ENCODE data around the gene ZBTB8OS.

Gene ZBTB8OS

DNA sequence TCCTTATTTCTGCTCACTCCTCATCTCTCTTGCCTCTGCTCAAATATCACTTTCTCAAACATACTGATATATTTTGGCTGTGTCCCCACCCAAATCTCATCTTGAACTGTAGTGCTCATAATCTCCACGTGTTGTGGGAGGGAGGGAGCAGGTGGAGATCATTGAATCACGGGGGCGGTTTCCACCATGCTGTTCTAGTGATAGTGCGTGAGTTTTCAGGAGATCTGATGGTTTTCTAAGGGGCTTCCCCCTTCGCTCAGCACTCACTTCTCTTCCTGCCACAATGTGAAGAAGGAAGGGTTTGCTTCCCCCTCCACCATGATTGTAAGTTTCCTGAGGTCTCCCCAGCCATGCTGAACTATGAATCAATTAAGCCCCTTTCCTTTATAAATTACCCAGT is 26.6 kb downstream of the ZBTB8OS start:
- peaks cover 11% of the 10 kb centered on the region for H3K4me1 ChIP-seq (ENCODE audit: control insufficient read depth, insufficient read depth, low read length)
- no peak for DNase-seq (ENCODE audit: low read depth)

DNA sequence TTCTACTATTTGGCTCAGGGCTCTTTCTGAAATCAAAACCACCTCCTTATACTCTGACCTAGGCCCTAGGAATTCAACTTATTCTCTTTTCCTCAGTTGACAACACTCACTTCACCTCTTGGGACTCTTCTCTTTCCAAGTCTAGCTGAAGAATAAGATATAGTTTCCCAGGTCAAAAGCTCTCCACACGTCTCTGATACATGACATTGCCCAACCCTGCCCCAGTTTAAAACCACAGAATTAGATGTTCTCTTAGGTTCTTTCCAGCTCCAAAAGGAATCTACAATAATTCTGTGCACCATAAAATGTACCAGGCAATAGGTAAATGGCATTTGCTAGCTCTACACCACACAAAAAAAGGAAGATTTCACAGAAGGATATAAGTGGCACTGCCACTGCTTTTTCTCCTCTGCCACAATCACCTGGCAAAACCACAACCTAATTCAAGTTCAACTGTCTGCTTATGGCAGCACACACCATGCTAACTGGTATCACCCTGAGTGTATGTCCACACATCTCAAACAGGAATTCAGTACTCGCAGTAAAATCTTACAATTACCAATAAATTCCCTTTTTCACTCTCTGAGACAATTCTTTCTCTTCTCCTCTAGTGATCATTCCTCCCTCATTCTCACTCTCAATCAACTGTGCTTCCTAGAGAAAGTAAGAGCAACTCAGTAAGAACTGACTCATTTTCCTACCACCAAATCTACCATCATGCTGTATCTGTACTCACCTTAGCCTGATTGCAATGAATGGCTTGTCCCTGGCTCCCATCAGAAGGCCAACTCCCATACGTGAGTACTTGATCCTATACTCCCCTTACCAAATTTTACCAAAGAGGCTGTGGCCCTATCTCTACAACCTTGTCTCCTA is 27.3 kb downstream of the ZBTB8OS start:
- H3K4me1 ChIP-seq (ENCODE audit: control insufficient read depth, insufficient read depth, low read length), result peaks cover 11% of the 10 kb centered on the region
- peaks cover 15% of the 10 kb centered on the region for H3K36me3 ChIP-seq (ENCODE audit: control insufficient read depth, insufficient read depth, low read length, severe bottlenecking)
- H3K27me3 ChIP-seq (replicated peaks; ENCODE audit: control insufficient read depth, insufficient read depth, low read length), result no peaks in the 10 kb centered on the region
- H3K4me3 ChIP-seq (ENCODE audit: low read length), result no peak overlapping the region
- peak; percentile 9 for DNase-seq (ENCODE audit: low read depth)
- H3K9me3 ChIP-seq (ENCODE audit: control insufficient read depth, low read length), result no peaks in the 10 kb centered on the region
- H3K9ac ChIP-seq (ENCODE audit: low read length), result peak overlapping the region; percentile 12

More for the DNA sequence above, 26.6 kb downstream of the ZBTB8OS start:
- Histone ChIP-seq H3K9me3 (ENCODE audit: control insufficient read depth, low read length) (no peaks in the 10 kb centered on the region), H3K27me3 (replicated peaks; ENCODE audit: control insufficient read depth, insufficient read depth, low read length) (no peaks in the 10 kb centered on the region), H3K36me3 (ENCODE audit: control insufficient read depth, insufficient read depth, low read length, severe bottlenecking) (peaks cover 15% of the 10 kb centered on the region), H3K9ac (ENCODE audit: low read length) (no peak overlapping the region), H3K4me3 (ENCODE audit: low read length) (no peak overlapping the region)

DNA sequence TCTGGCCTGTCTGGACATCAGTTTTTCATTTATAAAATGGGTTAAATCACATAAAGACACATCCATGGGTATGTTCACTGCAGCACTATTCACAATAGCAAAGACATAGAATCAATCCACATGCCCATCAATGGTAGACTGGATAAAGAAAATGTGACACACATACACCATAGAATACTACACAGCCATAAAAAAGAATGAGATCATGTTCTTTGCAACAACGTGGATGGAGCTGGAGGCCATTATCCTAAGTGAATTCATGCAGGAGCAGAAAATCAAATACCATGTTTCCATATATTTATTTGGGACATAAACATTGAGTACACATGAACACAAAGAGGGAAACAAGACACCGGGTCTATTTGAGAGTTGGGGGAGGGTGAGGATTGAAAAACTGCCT is 28.1 kb downstream of the ZBTB8OS start:
- H3K9me3 ChIP-seq (ENCODE audit: control insufficient read depth, low read length), result no peaks in the 10 kb centered on the region
- no peak overlapping the region for H3K9ac ChIP-seq (ENCODE audit: low read length)
- DNase-seq (ENCODE audit: low read depth), result no peak
- no peaks in the 10 kb centered on the region for H3K27me3 ChIP-seq (replicated peaks; ENCODE audit: control insufficient read depth, insufficient read depth, low read length)
- H3K36me3 ChIP-seq (ENCODE audit: control insufficient read depth, insufficient read depth, low read length, severe bottlenecking), result peaks cover 8% of the 10 kb centered on the region
- H3K4me3 ChIP-seq (ENCODE audit: low read length), result no peak overlapping the region
- peaks cover 11% of the 10 kb centered on the region for H3K4me1 ChIP-seq (ENCODE audit: control insufficient read depth, insufficient read depth, low read length)

DNA sequence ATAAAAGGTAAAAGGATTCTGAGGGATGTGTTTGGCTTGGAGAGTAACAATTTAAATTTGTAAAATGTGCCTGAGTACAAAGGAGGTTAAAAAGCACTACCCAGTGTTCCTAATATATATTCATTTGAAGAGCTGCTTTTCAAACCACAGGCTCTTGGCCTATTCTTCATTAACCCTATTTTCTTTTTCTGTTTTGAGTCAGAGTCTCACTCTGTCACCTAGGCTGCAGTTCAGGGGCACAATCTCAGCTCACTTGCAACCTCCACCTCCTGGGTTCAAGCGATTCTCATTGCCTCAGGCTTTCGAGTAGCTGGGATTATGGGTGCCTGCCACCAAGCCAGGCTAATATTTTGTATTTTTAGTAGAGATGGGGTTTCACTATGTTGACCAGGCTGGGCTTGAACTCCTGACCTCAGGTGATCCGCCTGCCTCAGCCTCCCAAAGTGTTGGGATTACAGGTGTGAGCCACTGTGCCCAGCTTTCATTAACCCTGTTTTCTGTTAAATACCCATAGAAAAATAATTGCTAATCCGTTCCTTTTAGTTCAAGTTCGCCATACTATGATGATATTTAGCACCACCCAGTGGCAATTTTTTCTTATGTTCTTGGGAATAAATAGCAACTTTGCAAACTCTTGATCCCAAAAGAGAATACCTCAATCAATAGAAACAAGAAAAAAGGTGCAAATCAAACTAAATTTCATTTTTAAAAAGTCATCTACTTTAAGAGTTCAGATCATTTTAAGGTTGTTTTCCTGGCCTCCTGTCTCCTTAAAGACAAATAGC is 30.5 kb downstream of the ZBTB8OS start:
- H3K4me1 ChIP-seq (ENCODE audit: control insufficient read depth, insufficient read depth, low read length), result peaks cover 11% of the 10 kb centered on the region
- H3K9ac ChIP-seq (ENCODE audit: low read length), result no peak overlapping the region
- no peaks in the 10 kb centered on the region for H3K27me3 ChIP-seq (replicated peaks; ENCODE audit: control insufficient read depth, insufficient read depth, low read length)
- peaks cover 4% of the 10 kb centered on the region for H3K36me3 ChIP-seq (ENCODE audit: control insufficient read depth, insufficient read depth, low read length, severe bottlenecking)
- DNase-seq (ENCODE audit: low read depth), result peak; percentile 33
- H3K4me3 ChIP-seq (ENCODE audit: low read length), result no peak overlapping the region
- H3K9me3 ChIP-seq (ENCODE audit: control insufficient read depth, low read length), result no peaks in the 10 kb centered on the region

DNA sequence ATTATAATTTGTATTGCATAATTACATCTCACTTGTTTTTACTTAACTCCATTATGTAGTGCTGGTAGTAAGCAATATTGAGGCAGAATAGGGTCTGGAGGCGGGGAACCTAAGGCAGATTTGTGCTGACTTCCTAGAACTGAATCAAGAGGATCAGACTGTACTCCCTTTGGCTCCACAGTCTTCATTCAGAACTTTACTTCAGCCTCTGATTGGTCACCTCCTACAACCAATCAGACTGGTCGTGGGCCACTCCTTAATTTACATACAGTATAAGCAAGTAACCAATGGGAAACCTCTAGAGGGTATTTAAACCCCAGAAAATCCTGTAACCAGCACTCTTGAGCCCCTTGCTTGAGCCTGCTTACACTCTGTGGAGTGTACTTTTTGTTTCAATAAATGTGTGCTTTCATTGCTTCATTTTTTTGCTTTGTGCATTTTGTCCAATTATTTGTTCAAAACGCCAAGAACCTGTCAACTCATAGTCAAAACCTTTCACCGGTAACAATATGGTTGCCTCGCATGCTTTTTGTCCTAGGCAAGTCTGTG is 31.6 kb downstream of the ZBTB8OS start:
- no peaks in the 10 kb centered on the region for H3K27me3 ChIP-seq (replicated peaks; ENCODE audit: control insufficient read depth, insufficient read depth, low read length)
- H3K36me3 ChIP-seq (ENCODE audit: control insufficient read depth, insufficient read depth, low read length, severe bottlenecking), result no peaks in the 10 kb centered on the region
- H3K9me3 ChIP-seq (ENCODE audit: control insufficient read depth, low read length), result no peaks in the 10 kb centered on the region
- H3K9ac ChIP-seq (ENCODE audit: low read length), result no peak overlapping the region
- no peak overlapping the region for H3K4me3 ChIP-seq (ENCODE audit: low read length)
- H3K4me1 ChIP-seq (ENCODE audit: control insufficient read depth, insufficient read depth, low read length), result peaks cover 11% of the 10 kb centered on the region
- no peak for DNase-seq (ENCODE audit: low read depth)

DNA sequence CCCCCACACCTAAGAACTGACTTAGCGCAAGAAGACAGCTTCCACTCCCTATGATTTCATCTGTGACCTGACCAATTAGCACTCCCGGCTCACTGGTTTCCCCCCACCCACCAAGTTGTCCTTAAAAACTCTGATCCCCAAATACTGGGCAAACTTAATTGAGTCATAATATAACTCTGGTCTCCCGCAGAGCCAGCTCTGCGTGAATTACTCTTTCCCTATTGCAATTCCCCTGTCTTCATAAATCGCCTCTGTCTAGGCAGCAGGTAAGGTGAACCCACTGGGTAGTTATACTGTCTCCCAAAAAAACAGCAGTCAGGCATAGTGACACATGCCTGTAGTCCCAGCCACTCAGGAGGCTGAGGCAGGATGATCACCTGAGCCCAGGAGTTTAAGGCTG is 36.9 kb downstream of the ZBTB8OS start:
- no peak for DNase-seq (ENCODE audit: low read depth)
- H3K9ac ChIP-seq (ENCODE audit: low read length), result no peak overlapping the region
- no peaks in the 10 kb centered on the region for H3K27me3 ChIP-seq (replicated peaks; ENCODE audit: control insufficient read depth, insufficient read depth, low read length)
- no peaks in the 10 kb centered on the region for H3K4me1 ChIP-seq (ENCODE audit: control insufficient read depth, insufficient read depth, low read length)
- no peaks in the 10 kb centered on the region for H3K36me3 ChIP-seq (ENCODE audit: control insufficient read depth, insufficient read depth, low read length, severe bottlenecking)
- no peaks in the 10 kb centered on the region for H3K9me3 ChIP-seq (ENCODE audit: control insufficient read depth, low read length)
- no peak overlapping the region for H3K4me3 ChIP-seq (ENCODE audit: low read length)

DNA sequence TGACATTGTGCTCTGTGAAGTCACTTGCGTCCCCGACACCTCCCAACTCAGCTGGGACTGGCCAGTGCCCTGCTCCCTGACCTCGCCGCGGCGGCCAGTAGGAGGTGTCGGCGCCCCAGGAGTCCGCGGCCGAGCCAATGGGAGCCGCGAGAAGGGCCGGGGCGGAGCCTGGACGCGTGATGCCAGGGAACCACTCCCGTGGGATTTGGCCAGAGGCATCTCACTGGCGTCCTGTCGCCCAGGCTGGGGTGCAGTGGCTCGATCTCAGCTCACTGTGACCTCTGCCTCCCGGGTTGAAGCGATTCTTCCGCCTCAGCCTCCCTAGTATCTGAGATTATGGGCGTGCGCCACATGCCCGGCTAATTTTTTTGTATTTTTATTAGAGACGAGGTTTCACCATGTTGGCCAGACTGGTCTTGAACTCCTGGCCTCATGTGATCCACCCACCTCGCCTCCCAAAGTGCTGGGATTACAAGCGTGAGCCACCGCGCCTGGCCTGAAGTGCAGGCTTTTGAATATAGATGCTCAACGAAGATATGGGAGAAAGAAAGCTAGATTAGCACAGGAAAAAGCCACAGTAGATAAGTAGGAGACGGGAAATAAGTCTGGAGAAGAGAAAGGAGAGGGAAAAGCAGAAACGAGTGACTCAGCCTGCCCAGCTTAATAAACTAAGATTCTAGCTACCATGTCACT is 38.0 kb downstream of the ZBTB8OS start:
- no peaks in the 10 kb centered on the region for H3K27me3 ChIP-seq (replicated peaks; ENCODE audit: control insufficient read depth, insufficient read depth, low read length)
- no peaks in the 10 kb centered on the region for H3K9me3 ChIP-seq (ENCODE audit: control insufficient read depth, low read length)
- DNase-seq (ENCODE audit: low read depth), result peak; percentile 91
- peak overlapping the region; percentile 67 for H3K9ac ChIP-seq (ENCODE audit: low read length)
- H3K36me3 ChIP-seq (ENCODE audit: control insufficient read depth, insufficient read depth, low read length, severe bottlenecking), result no peaks in the 10 kb centered on the region
- no peaks in the 10 kb centered on the region for H3K4me1 ChIP-seq (ENCODE audit: control insufficient read depth, insufficient read depth, low read length)
- peak overlapping the region; percentile 83 for H3K4me3 ChIP-seq (ENCODE audit: low read length)

DNA sequence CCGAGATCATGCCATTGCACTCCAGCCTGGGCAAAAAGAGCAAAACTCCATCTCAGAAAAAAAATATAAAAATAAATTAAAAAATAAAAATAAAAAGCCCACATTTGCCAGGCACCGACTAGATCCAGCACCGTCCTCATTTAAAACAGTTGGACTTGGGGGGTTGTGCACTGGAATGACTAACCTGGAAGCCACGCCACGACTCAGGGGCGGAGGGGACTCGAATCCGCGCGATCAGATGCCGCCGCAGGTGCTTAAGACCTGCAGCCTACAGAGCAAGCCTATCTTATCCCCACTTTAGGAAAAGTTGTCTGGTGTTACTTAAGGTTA is 38.5 kb downstream of the ZBTB8OS start:
- no peaks in the 10 kb centered on the region for H3K4me1 ChIP-seq (ENCODE audit: control insufficient read depth, insufficient read depth, low read length)
- no peaks in the 10 kb centered on the region for H3K27me3 ChIP-seq (replicated peaks; ENCODE audit: control insufficient read depth, insufficient read depth, low read length)
- no peak for DNase-seq (ENCODE audit: low read depth)
- H3K4me3 ChIP-seq (ENCODE audit: low read length), result peak overlapping the region; percentile 83
- peak overlapping the region; percentile 67 for H3K9ac ChIP-seq (ENCODE audit: low read length)
- no peaks in the 10 kb centered on the region for H3K9me3 ChIP-seq (ENCODE audit: control insufficient read depth, low read length)
- no peaks in the 10 kb centered on the region for H3K36me3 ChIP-seq (ENCODE audit: control insufficient read depth, insufficient read depth, low read length, severe bottlenecking)

DNA sequence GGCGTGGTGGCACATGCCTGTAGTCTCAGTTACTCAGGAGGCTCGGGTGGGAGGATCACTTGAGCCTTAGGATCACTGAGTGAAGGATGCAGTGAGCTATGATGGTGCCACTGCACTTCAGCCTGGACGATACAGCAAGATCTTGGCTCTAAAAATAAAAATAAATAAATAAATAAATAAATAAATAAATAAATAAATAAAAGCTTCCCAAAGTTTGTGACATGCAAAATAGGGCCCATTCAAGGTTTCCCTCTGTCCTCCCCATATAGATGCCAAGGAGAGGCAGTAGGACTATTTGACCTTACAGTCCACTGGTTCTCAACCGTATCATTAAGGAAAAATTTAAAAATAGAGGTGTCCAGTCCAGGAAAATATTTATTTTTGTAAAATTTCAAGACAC is 41.2 kb downstream of the ZBTB8OS start:
- H3K9ac ChIP-seq (ENCODE audit: low read length), result no peak overlapping the region
- H3K4me1 ChIP-seq (ENCODE audit: control insufficient read depth, insufficient read depth, low read length), result no peaks in the 10 kb centered on the region
- H3K27me3 ChIP-seq (replicated peaks; ENCODE audit: control insufficient read depth, insufficient read depth, low read length), result no peaks in the 10 kb centered on the region
- no peak for DNase-seq (ENCODE audit: low read depth)
- H3K4me3 ChIP-seq (ENCODE audit: low read length), result no peak overlapping the region
- peaks cover 9% of the 10 kb centered on the region for H3K36me3 ChIP-seq (ENCODE audit: control insufficient read depth, insufficient read depth, low read length, severe bottlenecking)
- H3K9me3 ChIP-seq (ENCODE audit: control insufficient read depth, low read length), result no peaks in the 10 kb centered on the region

DNA sequence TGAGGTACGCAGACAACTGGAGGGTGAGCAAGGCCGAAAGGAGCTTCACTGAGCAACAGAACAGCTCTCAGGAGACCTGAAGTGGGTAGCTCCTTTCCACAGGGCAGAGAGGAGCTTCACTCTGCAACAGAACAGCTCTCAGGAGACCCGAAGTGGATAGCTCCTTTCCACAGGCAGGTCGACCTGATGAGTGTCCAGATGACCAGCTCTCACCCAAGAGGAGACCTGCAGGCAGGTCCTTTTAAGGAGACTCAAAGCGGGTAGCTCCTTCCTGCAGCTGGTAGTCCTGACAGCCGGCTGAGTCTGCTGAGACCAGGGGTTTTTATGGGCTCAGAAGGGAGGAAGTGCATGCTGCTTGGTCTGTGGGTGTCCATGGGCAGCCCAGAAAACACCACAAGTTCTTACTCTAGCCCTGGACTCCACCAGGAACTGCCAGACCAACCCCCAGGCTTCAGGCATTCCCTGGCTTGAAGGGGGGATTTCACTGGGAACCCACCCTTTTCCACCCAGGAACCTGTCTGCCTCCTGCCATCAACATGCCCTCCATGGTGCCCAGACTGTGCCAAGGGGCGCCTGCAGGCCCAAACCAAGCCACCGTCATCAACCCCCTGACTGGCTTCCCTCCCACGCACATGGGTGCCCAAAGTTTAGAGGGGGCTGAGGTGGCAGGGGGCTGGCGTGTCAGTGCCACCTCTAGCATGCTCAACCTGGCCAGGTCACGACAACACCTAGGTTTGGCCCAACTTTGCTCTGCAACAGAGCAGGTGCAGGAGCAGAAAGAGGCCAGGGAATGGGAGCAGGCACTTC is 43.6 kb downstream of the ZBTB8OS start:
- no peaks in the 10 kb centered on the region for H3K9me3 ChIP-seq (ENCODE audit: control insufficient read depth, low read length)
- H3K36me3 ChIP-seq (ENCODE audit: control insufficient read depth, insufficient read depth, low read length, severe bottlenecking), result peaks cover 9% of the 10 kb centered on the region
- H3K4me3 ChIP-seq (ENCODE audit: low read length), result no peak overlapping the region
- H3K9ac ChIP-seq (ENCODE audit: low read length), result no peak overlapping the region
- DNase-seq (ENCODE audit: low read depth), result no peak
- no peaks in the 10 kb centered on the region for H3K4me1 ChIP-seq (ENCODE audit: control insufficient read depth, insufficient read depth, low read length)
- H3K27me3 ChIP-seq (replicated peaks; ENCODE audit: control insufficient read depth, insufficient read depth, low read length), result no peaks in the 10 kb centered on the region

Data from adipocyte (in vitro differentiated cells).